Kidney (tissue), 14 donors: ENCODE data around the gene EXOC3L1. TPM values are rescaled to one million over a fixed set of nuclear protein-coding genes. Genes with fewer than 3 reads are reported as not detected.

Experiments
- DNase-seq, 5 donors: peaks; one replicate each; pipeline ENCODE4 v3.0.0-alpha.2; 2013 to 2020
- FAIRE-seq: peaks from 2 replicates; lab custom pipeline; 2012; peaks lifted over from hg19 to GRCh38; lab: Jason Lieb, UNC
- H3K27ac ChIP-seq, 2 donors: one replicate each; pipeline ENCODE4 v1.7.0; 2013; ENCODE audit warnings: low read depth in 2 of 2, low read length in 2 of 2, inconsistent platforms in 1 of 2
- H3K27me3 ChIP-seq: one replicate; pipeline ENCODE4 v1.7.1; 2013; ENCODE audit warnings: low read length, inconsistent platforms; ENCODE audit not compliant: control insufficient read depth, insufficient read depth
- H3K36me3 ChIP-seq, 3 donors: one replicate each; pipeline versions ENCODE4 v1.7.0 to v1.7.1; 2013; ENCODE audit warnings: low read length in 3 of 3, control low read depth in 1 of 3, inconsistent platforms in 1 of 3; ENCODE audit not compliant: insufficient read depth in 3 of 3, control insufficient read depth in 2 of 3
- H3K4me1 ChIP-seq, 3 donors: one replicate each; pipeline versions ENCODE4 v1.7.0 to v1.7.1; 2013; ENCODE audit warnings: low read length in 3 of 3, inconsistent platforms in 1 of 3, low read depth in 1 of 3; ENCODE audit not compliant: control insufficient read depth in 2 of 3, insufficient read depth in 2 of 3
- H3K4me3 ChIP-seq, 3 donors: one replicate each; pipeline versions ENCODE4 v1.7.0 to v1.8.1; 2013; ENCODE audit warnings: low read length in 3 of 3, control low read depth in 1 of 3, inconsistent platforms in 1 of 3
- H3K9ac ChIP-seq, 3 donors: one replicate each; pipeline versions ENCODE4 v1.7.0 to v1.7.1; 2013; ENCODE audit warnings: low read length in 3 of 3, control low read depth in 1 of 3, inconsistent platforms in 1 of 3
- H3K9me3 ChIP-seq, 3 donors: one replicate each; pipeline versions ENCODE4 v1.7.0 to v1.7.1; 2013; ENCODE audit warnings: low read length in 3 of 3, control low read depth in 1 of 3, inconsistent platforms in 1 of 3; ENCODE audit not compliant: control insufficient read depth in 2 of 3, insufficient read depth in 1 of 3
- CTCF ChIP-seq: IDR thresholded peaks from 3 replicates; pipeline ENCODE4 v1.5.1; 2012; ENCODE audit warnings: mild to moderate bottlenecking, moderate library complexity, borderline replicate concordance; ENCODE audit not compliant: insufficient read depth; ENCODE audit errors: extremely low read depth
- intact Hi-C: fragments of 100-400 bp; cut with DNase I; formaldehyde crosslinking; loops from one replicate; pipeline ENCODE4 v1.11.1; 2022
- polyA plus RNA-seq: library from polyadenylated mRNA; stranded (reverse); fragments of 350-450 nt; fragmentation: Illumina TruSeq; extraction: RNeasy Lipid Tissue Mini Kit (QIAGEN cat#74804); gene quantifications from one replicate; pipeline ENCODE4 v1.2.3, GENCODE V29; 2014; ENCODE audit warnings: low read depth, low replicate concordance; ENCODE audit not compliant: insufficient read depth
- total RNA-seq: library from RNA; stranded (reverse); fragmentation: NEBNext Ultra II Directional; extraction: Animal tissue kit (Norgen Biotek cat#: 25700); gene quantifications from one replicate; pipeline ENCODE4 v1.2.1, GENCODE V29; 2021
- donor health status: control.
- donor health status: control.
- donor health status: control.
- donor health status: control.
- donor health status: control.
- donor health status: DM: yes; HTN: yes; CAD: no.
- donor health status: Normal renal cell carcinoma (clear cell type).

EXOC3L1 gene
- total and polyA plus RNA-seq, 2 donors from 2014 or later, result 7.2 to 9.9 TPM

GRCh38 chr16:67227567-67227921 is 37.6 kb upstream of the EXOC3L1 start:
- Histone ChIP-seq H3K9ac (peak overlapping the region; percentile 85 to 96 (median 90)), H3K36me3 (peaks cover 2 to 26% (median 16%) of the 10 kb centered on the region in 3 donors), H3K4me3 (peak overlapping the region; percentile 94 to 100 (median 98)), H3K4me1 (peaks cover 0 to 20% (median 11%) of the 10 kb centered on the region in 3 donors), H3K27me3 (no peaks in the 10 kb centered on the region), H3K27ac (peak overlapping the region in 1 of 2 donors; percentile 85), H3K9me3 (no peaks in the 10 kb centered on the region)
- intact Hi-C loops, result no loop called here
- FAIRE-seq (no peak), DNase-seq (no peak)
- no peak for TF ChIP-seq CTCF

- peak within 1 kb of the TSS; percentile 3 to 85 for H3K27ac ChIP-seq
- peak; percentile 98 to 99 (median 99) for DNase-seq
- peak within 1 kb of the TSS; percentile 85 to 96 (median 90) for H3K9ac ChIP-seq
- intact Hi-C loops, result no loop called here
- H3K4me1 ChIP-seq, result peaks cover 0 to 20% (median 11%) of the 10 kb centered on the region in 3 donors
- H3K9me3 ChIP-seq, result no peaks in the 10 kb centered on the region
- H3K4me3 ChIP-seq, result peak within 1 kb of the TSS; percentile 94 to 100 (median 98)
- no peaks in the 10 kb centered on the region for H3K27me3 ChIP-seq
- peak; percentile 77 for FAIRE-seq
- TF ChIP-seq CTCF, result peak; percentile 13
- H3K36me3 ChIP-seq, result peaks cover 2 to 26% (median 16%) of the 10 kb centered on the region in 3 donors
These were observed 37.0 kb upstream of the EXOC3L1 start, which contains the start of gene TMEM208 for GRCh38 chr16:67226804-67227566. Gene TMEM208 (plus strand): TSS chr16:67227130. CDS start chr16:67227219, 89 bp downstream.

GRCh38 chr16:67226295-67226803 is 36.4 kb upstream of the EXOC3L1 start:
- no peaks in the 10 kb centered on the region for H3K9me3 ChIP-seq
- no peak for TF ChIP-seq CTCF
- peak overlapping the region; percentile 0 to 85 for H3K27ac ChIP-seq
- H3K4me1 ChIP-seq, result peaks cover 0 to 20% (median 11%) of the 10 kb centered on the region in 3 donors
- no peak for DNase-seq
- FAIRE-seq, result no peak
- peaks cover 2 to 26% (median 11%) of the 10 kb centered on the region in 3 donors for H3K36me3 ChIP-seq
- H3K9ac ChIP-seq, result peak overlapping the region; percentile 38 to 96 (median 80)
- peak overlapping the region; percentile 83 to 100 (median 98) for H3K4me3 ChIP-seq
- intact Hi-C loops, result no loop called here
- no peaks in the 10 kb centered on the region for H3K27me3 ChIP-seq
